SU-DHL-6 (cell line): ENCODE measurements around the gene LANCL1.

Experiments used
- CTCF ChIP-seq: fragments of 200-600 bp; sonication (generic); IDR thresholded peaks from one replicate; pipeline ENCODE4 v1.5.1; 2017; ENCODE audit warnings: antibody characterized with exemption, mild to moderate bottlenecking, low read length, moderate library complexity; ENCODE audit not compliant: insufficient read depth, poor library complexity, severe bottlenecking
- EZH2phosphoT487 ChIP-seq: fragments of 200-600 bp; sonication (generic), shearing (Covaris generic); conservative IDR thresholded peaks from 2 replicates; pipeline ENCODE4 v1.6.1; 2018; ENCODE audit warnings: mild to moderate bottlenecking, antibody characterized with exemption, low read length, moderate library complexity, mixed read lengths

GRCh38 chr2:210522399-210522798 is 45.8 kb upstream of the LANCL1 start:
- TF ChIP-seq CTCF = no peak
- no peak for TF ChIP-seq EZH2phosphoT487
